ENCODE measurements around the gene MAMDC2.
"Not testable (repeated sequence)": the region's sequence is repeated elsewhere in the genome, so short reads cannot be mapped to it uniquely, and the experiment has no call there.

MAMDC2 gene

DNA sequence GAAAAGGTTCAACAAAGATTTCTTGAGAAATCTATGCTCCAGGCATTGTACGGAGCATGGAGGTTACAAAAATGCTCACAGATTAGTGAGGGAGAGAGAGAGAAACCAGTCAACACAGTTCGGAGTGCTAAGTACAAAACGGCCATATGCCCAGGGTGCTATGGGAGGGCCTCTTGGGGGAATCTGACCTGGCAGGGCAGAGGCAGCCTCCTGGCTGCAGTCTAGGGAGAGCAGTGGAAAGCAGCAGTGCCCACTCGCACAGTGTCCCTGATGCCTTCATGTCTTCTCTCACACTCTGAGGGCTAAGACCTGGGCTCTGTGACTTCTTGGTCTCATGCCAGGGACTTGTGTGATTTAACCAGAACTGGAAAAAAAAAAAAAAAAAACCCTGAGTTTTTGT lies 185.4 kb downstream of the MAMDC2 start:
- TF ChIP-seq, protein P1, sequence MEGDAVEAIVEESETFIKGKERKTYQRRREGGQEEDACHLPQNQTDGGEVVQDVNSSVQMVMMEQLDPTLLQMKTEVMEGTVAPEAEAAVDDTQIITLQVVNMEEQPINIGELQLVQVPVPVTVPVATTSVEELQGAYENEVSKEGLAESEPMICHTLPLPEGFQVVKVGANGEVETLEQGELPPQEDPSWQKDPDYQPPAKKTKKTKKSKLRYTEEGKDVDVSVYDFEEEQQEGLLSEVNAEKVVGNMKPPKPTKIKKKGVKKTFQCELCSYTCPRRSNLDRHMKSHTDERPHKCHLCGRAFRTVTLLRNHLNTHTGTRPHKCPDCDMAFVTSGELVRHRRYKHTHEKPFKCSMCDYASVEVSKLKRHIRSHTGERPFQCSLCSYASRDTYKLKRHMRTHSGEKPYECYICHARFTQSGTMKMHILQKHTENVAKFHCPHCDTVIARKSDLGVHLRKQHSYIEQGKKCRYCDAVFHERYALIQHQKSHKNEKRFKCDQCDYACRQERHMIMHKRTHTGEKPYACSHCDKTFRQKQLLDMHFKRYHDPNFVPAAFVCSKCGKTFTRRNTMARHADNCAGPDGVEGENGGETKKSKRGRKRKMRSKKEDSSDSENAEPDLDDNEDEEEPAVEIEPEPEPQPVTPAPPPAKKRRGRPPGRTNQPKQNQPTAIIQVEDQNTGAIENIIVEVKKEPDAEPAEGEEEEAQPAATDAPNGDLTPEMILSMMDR (conservative IDR thresholded peaks at IDR 0.05; ENCODE audit: low read length) = no peak
- no peak overlapping the region for H3K4me3 ChIP-seq (ENCODE audit: low read length)
- no peak for DNase-seq (ENCODE audit: low read depth)

DNA sequence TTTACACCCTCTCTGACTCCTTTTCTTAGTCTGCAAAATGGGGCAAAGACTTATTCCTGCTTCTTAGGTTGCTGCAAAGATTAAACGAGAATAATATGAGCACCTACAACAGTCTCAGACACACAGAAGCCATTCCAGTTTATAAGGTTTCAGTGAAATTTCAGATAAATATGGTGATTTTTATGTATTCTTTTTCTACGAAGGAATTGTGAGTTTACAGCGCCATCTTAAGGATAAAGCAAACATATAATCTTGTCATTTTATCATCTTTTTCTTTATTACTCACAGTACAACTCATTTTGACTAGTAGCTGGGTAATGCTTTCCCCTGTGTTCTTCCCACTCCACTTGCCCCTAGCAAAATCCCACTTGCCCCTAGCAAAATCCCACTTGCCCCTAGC lies 185.9 kb downstream of the MAMDC2 start:
- H3K4me3 ChIP-seq (ENCODE audit: low read length) = no peak overlapping the region
- DNase-seq (ENCODE audit: low read depth) = peak; percentile 44
- TF ChIP-seq, protein P1 (conservative IDR thresholded peaks at IDR 0.05; ENCODE audit: low read length) = peak; percentile 48

GRCh38 chr9:70232476-70232875 lies 188.8 kb downstream of the MAMDC2 start:
- TF ChIP-seq, protein P1 (conservative IDR thresholded peaks at IDR 0.05; ENCODE audit: low read length) = no peak
- DNase-seq (ENCODE audit: low read depth) = no peak
- no peak overlapping the region for H3K4me3 ChIP-seq (ENCODE audit: low read length)

DNA sequence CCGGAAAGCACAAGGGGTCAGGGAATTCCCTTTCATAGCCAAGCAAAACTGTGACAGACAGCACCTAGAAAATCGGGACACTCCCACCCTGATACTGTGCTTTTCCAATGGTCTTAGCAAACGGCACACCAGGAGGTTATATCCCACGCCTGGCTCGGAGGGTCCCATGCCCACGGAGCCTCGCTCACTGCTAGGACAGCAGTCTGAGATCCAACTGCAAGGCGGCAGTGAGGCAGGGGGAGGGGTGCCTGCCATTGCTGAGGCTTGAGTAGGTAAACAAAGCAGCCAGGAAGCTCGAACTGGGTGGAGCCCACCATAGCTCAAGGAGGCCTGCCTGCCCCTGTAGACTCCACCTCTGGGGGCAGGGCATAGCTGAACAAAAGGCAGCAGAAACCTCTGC lies 190.6 kb downstream of the MAMDC2 start:
- H3K4me3 ChIP-seq (ENCODE audit: low read length); DNase-seq (ENCODE audit: low read depth): not testable (repeated sequence)

DNA sequence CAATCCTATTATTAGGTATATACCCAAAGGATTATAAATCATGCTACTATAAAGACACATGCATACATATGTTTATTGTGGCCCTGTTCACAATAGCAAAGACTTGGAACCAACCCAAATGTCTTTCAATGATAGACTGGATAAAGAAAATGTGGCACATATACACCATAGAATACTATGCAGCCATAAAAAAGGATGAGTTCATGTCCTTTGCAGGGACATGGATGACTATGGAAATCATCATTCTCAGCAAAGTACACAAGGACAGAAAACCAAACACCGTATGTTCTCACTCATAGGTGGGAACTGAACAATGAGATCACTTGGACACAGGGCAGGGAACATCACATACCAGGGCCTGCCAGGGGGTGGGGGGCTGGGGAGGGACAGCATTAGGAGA lies 202.3 kb downstream of the MAMDC2 start:
- H3K4me3 ChIP-seq (ENCODE audit: low read length); DNase-seq (ENCODE audit: low read depth): not testable (repeated sequence)

GRCh38 chr9:70250221-70250620 lies 206.6 kb downstream of the MAMDC2 start:
- TF ChIP-seq, protein P1 (conservative IDR thresholded peaks at IDR 0.05; ENCODE audit: low read length) = no peak
- H3K4me3 ChIP-seq (ENCODE audit: low read length) = no peak overlapping the region
- no peak for DNase-seq (ENCODE audit: low read depth)

DNA sequence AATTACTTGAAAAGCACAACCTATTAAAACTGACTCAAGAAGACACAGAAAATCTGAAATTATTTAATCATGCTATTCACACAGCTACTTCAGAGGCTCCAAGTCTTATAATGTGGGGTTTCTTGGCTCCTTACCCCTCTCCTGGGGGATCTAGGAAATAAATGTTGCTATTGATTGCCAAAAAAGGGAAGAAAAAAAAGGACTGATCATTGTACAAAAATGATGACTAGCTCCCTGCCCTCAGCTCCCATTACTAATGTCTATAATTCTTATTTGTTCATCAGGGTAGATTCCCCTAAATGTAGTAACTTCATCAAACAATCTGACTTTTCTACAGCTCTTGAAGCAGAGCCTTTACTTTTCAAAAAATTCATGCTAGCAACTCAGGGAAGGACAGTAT lies 211.8 kb downstream of the MAMDC2 start:
- TF ChIP-seq, protein P1 (conservative IDR thresholded peaks at IDR 0.05; ENCODE audit: low read length) = no peak
- DNase-seq (ENCODE audit: low read depth) = no peak
- H3K4me3 ChIP-seq (ENCODE audit: low read length) = peak overlapping the region; percentile 49

DNA sequence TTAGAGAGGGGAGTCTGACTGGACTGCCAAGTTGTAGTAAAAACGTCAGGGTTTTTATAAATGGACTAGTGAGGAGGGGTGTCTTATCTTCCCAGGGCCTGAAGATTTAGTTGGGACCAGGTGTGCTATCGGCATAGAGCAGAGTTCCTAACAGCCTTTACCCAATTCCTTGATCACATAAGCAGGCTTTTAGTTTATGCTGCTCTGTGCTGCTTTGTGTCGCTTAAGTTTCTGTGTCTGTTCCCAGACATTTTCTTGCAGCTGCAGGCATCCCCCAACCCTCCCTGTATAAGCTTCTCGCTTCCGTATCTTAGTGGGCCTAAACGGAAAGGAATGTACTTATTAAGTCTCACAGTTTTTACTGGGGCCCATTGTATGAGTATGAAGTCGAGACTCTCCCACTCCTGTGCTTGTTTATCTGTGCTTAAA lies 212.5 kb downstream of the MAMDC2 start:
- TF ChIP-seq, protein P1 (conservative IDR thresholded peaks at IDR 0.05; ENCODE audit: low read length) = no peak
- DNase-seq (ENCODE audit: low read depth) = peak; percentile 72
- peak overlapping the region; percentile 49 for H3K4me3 ChIP-seq (ENCODE audit: low read length)

Measured in AG10803 (cell line).